ENCODE results near the gene NDRG3. TPM values are rescaled to one million over a fixed set of nuclear protein-coding genes. Genes with fewer than 3 reads are reported as not detected.

NDRG3 gene
- polyA plus RNA-seq, 1 experiment, result 39.5 TPM

DNA sequence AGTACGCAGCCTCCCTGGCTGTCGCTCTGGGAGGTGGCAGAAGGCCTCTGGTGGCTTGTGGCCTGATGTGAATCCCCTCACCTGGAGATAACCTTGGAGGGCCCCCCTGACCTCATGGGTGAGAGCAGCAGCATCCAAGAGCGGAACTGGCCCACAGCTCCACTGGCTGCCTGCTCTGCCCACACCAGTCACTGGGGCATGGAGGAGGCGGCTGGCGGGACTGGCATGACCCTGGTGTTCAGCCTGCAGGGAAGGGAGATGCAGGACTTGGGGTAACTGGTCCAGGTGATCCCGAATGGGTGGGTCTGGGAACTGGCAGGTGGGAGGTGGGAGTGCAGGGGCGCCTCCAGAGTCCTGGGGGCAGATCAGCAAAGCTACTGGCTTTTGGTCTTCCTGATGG lies 38.2 kb upstream of the NDRG3 start:
- CTCF ChIA-PET, result interaction anchor here (1.2 kb wide), 1 partner anchor 10 kb away, joined by 4 read pairs; the partner anchor contains the start of gene DSN1
- Histone ChIP-seq H3K4me3 (ENCODE audit: low read depth, low read length) (no peak overlapping the region), H3K27ac (ENCODE audit: low read depth, low read length) (no peak overlapping the region), H3K27me3 (ENCODE audit: control insufficient read depth, insufficient read depth, low read length) (no peaks in the 10 kb centered on the region), H3K9me3 (ENCODE audit: control insufficient read depth, insufficient read depth, low read length) (no peaks in the 10 kb centered on the region)
- POLR2A ChIA-PET, result no interaction called here
- no peak for TF ChIP-seq CTCF (IDR thresholded peaks at IDR 0.05; ENCODE audit: low read depth, low read length)
- no peak for DNase-seq (ENCODE audit: low read depth, low spot score)

DNA sequence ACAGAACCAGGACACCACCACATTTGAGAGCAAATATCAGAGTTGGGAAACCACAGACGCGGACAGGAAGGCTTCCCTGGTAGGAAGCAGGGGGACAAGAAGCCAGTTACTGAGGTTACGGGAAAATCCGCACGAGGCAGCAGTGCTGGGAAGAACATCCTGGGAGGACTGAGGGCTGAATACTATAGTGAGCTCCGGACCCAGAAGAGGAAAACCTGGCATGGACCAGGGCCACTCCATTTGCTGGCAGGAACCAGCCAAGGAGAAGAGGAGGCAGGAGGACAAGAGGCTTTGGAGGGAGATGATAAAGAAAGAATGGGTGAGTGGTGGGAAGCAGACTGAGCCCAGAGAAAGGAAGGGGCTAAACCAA lies 33.8 kb upstream of the NDRG3 start:
- DNase-seq (ENCODE audit: low read depth, low spot score), result no peak
- Histone ChIP-seq H3K27me3 (ENCODE audit: control insufficient read depth, insufficient read depth, low read length) (no peaks in the 10 kb centered on the region), H3K27ac (ENCODE audit: low read depth, low read length) (no peak overlapping the region), H3K4me3 (ENCODE audit: low read depth, low read length) (no peak overlapping the region), H3K9me3 (ENCODE audit: control insufficient read depth, insufficient read depth, low read length) (no peaks in the 10 kb centered on the region)
- ChIA-PET CTCF (no interaction called here), POLR2A (no interaction called here)
- no peak for TF ChIP-seq CTCF (IDR thresholded peaks at IDR 0.05; ENCODE audit: low read depth, low read length)

- DNase-seq (ENCODE audit: low read depth, low spot score), result no peak
- Histone ChIP-seq H3K9me3 (ENCODE audit: control insufficient read depth, insufficient read depth, low read length) (no peaks in the 10 kb centered on the region), H3K27ac (ENCODE audit: low read depth, low read length) (no peak overlapping the region), H3K4me3 (ENCODE audit: low read depth, low read length) (no peak overlapping the region), H3K27me3 (ENCODE audit: control insufficient read depth, insufficient read depth, low read length) (no peaks in the 10 kb centered on the region)
- POLR2A ChIA-PET, result no interaction called here
- CTCF ChIA-PET, result no interaction called here
- no peak for TF ChIP-seq CTCF (IDR thresholded peaks at IDR 0.05; ENCODE audit: low read depth, low read length)
Measured at GRCh38 chr20:36778831-36779655, 33.2 kb upstream of the NDRG3 start.

DNA sequence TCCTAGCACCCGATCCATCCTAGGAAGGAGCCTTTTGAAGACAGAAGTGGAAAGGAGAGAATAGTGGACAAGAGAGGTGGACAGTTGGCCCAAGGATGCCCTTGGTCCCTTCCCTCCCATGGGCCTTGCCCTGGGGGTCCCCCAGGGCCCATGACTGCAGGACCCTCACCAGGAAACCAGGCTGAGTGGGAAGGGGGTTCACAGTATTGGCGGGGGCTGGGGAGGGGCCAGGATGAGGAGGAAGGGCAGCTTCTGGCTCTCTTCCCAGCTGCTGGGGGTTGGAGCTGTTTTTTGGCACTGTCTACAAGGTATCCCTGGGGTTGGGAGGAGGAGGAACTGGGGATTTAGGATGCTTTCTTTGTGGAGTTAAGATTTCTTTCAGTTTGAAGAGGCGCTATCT lies 31.7 kb upstream of the NDRG3 start:
- Histone ChIP-seq H3K4me3 (ENCODE audit: low read depth, low read length) (no peak overlapping the region), H3K27me3 (ENCODE audit: control insufficient read depth, insufficient read depth, low read length) (no peaks in the 10 kb centered on the region), H3K27ac (ENCODE audit: low read depth, low read length) (no peak overlapping the region), H3K9me3 (ENCODE audit: control insufficient read depth, insufficient read depth, low read length) (no peaks in the 10 kb centered on the region; the same call in 1 of the 2 replicates)
- DNase-seq (ENCODE audit: low read depth, low spot score), result no peak
- TF ChIP-seq CTCF (IDR thresholded peaks at IDR 0.05; ENCODE audit: low read depth, low read length), result no peak
- POLR2A ChIA-PET, result no interaction called here
- CTCF ChIA-PET, result no interaction called here

DNA sequence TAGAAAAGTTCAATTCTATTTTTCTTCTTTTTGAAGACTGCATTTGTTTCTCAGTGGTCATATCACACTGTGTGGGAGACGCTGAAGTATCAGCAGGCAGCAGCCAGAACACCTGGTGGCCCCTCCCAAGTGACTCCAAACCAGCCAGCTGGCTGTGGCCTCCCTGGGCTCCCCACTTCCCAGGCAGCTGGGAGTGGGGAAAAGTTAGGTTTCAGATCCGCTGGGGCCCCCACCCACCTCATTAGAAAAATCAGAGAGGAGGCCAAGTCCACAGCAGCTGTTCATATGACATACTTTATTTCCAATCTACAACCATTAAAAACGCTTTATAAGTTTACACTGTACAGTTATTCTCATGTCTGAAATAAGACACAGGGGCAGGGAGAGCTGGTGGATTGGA lies 31.3 kb upstream of the NDRG3 start:
- DNase-seq (ENCODE audit: low read depth, low spot score), result no peak

More for the DNA sequence above, 31.3 kb upstream of the NDRG3 start:
- Histone ChIP-seq H3K27ac (ENCODE audit: low read depth, low read length) (no peak overlapping the region), H3K9me3 (ENCODE audit: control insufficient read depth, insufficient read depth, low read length) (no peaks in the 10 kb centered on the region; the same call in 1 of the 2 replicates), H3K27me3 (ENCODE audit: control insufficient read depth, insufficient read depth, low read length) (no peaks in the 10 kb centered on the region), H3K4me3 (ENCODE audit: low read depth, low read length) (no peak overlapping the region)
- TF ChIP-seq CTCF (IDR thresholded peaks at IDR 0.05; ENCODE audit: low read depth, low read length), result no peak
- CTCF ChIA-PET, result no interaction called here
- POLR2A ChIA-PET, result no interaction called here
